Measurements from ENCODE around the gene GPD1.

The GPD1 gene

DNA sequence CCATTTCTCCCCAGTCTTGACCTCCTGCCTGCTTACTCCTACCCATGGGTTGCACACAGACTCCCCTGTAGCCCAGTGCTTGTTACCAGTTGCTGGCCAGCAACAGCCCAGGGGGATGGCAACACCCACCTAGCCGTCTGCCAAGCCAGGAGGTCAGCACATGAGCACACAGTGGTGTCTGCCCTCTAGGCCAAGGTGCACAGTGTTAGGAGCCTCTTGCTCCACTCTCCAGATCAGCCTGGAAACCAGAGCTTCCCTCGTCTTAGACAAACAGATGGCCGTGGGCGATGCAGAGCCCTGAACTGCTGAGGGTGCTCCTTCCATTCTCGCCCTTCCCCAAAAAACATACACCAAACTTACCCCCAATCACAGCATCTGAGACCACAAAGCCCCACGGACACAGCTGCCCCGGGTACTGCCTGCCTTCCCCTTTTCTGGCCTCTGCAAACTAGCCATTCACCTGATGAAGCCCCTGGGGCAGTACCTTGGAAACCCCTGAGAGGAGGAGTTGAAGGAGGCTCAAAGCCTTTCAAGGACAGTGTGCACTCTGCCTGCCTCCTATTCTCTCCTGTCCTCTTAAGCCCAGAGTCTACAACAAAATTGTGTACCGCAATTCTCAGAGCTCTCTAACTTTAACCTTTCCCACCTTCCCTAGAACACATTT, 1.0 kb upstream of the GPD1 start:
- DNase-seq: no peak

- DNase-seq: no peak
Measured at GRCh38 chr12:50103351-50103750, 457 bp upstream of the GPD1 start.

DNA sequence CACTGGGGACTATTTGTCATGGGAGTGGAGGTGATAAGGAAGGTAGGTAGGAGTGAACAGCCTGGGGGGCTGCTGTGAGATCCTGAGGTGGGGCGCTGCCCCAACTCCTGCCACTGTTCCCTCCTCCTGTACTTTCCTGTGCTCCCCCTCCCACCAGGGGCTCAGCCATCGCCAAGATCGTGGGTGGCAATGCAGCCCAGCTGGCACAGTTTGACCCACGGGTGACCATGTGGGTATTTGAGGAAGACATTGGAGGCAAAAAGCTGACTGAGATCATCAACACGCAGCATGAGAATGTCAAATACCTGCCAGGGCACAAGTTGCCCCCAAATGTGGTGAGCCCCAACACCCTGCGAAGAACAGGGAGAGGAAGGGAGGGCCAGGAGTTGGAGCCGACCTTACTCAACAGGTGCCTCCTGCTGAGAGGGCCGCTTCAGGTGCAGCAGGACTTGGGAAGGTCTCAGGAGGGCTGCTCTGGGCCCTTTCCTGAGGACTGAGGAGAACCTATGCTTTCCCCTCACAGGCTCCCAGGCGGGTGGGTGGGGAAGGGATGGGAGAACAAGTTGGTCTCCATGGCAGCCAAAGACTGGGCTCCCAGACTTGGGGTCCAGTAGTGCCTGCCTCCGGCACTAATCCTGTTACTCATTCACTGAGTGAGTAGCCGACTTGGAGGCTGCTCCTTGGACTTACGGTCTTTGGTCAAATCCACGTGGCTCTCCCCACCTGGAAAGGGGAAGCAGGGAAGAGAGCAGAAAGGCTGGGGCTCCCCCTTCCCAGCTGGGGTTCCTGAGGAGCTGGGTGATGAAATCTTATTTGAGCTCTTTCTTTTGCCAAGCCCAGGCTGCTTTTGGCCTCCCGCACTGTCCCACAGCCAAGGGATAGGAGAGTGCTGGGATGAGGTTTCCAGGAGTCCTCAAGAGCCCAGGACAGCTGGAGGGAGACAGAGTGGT, 884 bp downstream of the GPD1 start:
- no peak for DNase-seq

DNA sequence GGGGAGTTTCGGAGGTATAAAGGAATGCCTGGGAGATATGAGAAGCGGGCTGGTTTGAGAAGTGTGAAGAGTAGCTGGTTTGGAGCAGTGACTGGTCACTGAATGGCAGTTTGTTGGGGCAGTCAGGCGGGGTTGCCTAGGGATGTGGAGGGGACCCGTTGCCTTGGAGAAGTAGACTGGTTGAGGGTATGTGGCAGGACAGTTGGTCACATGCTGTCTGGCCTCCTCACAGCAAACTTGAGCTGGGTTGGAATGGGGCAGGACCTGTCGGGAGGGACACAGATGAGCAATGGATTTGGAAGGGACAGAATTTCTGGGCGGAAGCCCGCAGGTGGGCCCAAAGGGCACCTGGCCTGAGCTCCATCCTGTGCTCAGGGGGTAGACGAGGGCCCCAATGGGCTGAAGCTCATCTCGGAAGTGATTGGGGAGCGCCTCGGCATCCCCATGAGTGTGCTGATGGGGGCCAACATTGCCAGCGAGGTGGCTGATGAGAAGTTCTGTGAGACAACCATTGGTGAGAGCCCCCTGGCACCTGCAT, 2.2 kb downstream of the GPD1 start:
- no peak for DNase-seq

GRCh38 chr12:50106907-50107306, 3.1 kb downstream of the GPD1 start:
- no peak for DNase-seq

- DNase-seq: no peak
Measured at GRCh38 chr12:50107416-50108268, 3.8 kb downstream of the GPD1 start.

DNA sequence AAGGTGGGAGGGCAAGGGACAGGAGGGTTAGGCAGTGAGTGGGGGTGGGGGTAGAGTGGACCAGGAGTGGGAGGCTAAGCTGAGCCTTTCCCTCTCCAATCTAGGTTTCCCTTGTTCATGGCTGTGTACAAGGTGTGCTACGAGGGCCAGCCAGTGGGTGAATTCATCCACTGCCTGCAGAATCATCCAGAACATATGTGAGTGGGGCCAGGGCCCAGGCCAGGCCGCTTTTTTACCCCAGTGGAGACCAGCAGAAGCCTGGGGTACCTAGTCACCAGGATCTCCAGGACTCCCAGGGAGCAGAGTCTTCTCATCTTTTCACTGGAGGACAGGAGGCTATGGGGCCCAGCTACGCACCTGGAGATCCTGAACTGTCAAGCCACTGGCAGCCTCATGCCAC, 5.5 kb downstream of the GPD1 start:
- no peak for DNase-seq

DNA sequence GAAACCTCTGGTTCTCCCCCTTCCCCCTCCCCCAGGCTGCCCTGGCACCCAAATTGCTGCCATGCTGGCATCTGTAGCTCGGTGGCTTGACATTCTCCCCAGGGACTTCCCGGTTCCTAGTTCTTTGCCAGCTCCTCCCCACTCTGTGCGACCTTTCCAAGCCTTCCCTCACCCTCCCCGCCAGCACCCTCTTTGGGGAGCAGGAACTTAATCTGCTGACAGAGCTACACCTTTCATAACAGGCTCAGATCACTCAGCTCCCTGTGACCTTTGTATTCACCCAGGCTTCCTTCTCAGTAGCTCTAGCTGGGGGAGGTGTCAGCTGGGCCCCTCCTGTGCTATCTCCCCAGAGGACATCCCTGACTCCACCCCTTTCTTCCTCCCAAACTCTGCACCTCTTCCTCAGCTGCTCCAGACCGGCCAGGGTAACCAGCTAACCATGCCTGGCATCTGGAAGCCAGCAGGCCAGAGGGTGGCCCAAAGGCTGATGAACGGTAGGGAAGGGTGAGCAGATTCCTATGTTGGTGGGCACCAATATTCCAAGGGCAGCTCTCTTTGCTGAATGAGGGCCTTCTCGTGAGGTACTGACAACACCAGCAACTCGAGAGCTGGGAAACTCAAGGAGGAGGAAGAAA, 6.4 kb downstream of the GPD1 start:
- DNase-seq: no peak

- DNase-seq: no peak
Measured at GRCh38 chr12:50110762-50111351, 7.0 kb downstream of the GPD1 start.

- no peak for DNase-seq
Measured at GRCh38 chr12:50111395-50111692, 7.5 kb downstream of the GPD1 start.

GRCh38 chr12:50111693-50112455, 8.1 kb downstream of the GPD1 start, which contains the start of gene COX14:
COX14 (plus strand) TSS chr12:50112236; CDS start chr12:50120044, 7,808 bp downstream.
- peak; percentile 99 for DNase-seq

DNA sequence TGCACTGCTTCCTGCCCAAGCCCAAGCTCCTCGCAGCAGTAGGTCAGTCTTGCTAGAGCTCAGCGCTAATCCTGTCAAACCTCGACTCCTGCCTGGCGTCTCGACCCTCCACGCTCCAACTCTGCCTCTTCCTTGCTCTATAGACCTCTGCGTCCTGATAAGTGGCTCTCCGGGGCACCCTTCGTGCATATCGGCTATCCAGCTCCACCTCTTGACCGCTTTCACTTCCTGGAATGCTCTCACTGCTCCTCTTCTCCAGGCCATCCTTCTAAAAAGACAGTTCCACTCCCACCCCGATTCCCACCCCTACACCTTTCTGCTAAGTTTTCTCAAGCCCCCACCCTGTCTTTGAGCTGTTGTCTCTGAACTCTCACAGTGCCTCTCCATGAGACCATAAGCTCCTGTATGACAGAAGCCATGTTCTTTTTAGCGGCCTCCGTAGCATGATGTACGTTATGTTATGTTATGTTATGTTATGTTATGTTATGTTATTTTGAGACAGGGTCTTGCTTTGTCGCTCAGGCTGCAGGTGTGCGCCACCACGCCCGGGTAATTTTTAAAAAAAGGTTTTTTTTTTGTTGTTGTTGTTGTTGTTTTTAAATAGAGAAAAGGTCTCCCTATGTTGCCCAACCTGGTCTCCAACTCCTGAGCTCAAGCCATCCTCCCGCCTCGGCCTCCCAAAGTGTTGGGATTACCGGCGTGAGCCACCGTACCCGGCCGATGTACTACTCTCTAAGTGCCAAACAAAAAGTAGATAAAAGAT, 8.8 kb downstream of the GPD1 start:
- peak; percentile 24 for DNase-seq

DNA sequence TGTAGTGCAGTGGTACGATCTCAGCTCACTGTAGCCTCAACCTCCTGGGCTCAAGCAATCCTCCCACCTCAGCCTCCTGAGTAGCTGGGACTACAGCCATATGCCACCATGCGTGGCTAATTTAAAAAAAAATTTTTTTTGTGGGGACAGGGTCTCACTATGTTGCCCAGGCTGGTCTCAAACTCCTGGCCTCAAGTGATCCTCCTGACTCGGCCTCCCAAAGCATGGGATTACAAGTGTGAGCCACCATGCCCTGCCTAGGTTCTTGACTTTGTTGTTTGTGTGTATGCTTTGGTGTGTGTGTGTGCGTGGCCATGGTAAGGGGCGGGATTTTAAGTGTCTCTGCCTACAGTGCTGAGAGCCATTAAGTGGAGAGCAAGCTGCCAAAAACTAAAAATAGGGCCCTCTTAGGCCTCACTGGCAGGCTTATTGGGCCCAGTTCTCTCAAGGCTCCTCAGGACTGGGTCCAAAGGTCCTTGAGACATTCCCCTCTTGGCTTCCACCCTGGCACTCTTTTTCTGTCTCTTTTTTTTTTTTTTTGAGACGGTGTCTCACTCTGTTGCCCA, 13.3 kb downstream of the GPD1 start:
- no peak for DNase-seq

- DNase-seq: no peak
Measured at GRCh38 chr12:50119387-50119786, 15.6 kb downstream of the GPD1 start.

GRCh38 chr12:50120521-50120920, 16.7 kb downstream of the GPD1 start:
- no peak for DNase-seq

- no peak for DNase-seq
Measured at GRCh38 chr12:50120953-50121352, 17.1 kb downstream of the GPD1 start.

DNA sequence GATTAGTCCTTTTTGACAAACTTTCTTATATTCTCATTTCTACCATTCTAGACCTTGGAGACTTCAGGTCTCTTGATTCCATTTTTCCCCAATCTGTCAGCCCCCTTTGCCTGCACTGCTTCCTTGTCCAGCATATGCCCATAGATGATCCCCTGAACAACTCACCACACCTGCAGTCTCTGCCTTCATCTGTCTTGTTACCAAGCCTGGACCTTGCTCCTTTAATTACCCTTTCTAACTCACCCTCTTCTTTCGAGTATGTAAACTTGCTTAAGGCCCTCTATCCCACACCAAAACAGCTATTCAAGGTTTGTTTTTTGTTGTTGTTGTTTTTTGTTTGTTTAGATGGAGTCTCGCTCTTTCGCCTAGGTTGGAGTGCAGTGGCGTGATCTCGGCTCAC, 17.8 kb downstream of the GPD1 start:
- DNase-seq: no peak

GRCh38 chr12:50123203-50123602, 19.4 kb downstream of the GPD1 start:
- no peak for DNase-seq

DNA sequence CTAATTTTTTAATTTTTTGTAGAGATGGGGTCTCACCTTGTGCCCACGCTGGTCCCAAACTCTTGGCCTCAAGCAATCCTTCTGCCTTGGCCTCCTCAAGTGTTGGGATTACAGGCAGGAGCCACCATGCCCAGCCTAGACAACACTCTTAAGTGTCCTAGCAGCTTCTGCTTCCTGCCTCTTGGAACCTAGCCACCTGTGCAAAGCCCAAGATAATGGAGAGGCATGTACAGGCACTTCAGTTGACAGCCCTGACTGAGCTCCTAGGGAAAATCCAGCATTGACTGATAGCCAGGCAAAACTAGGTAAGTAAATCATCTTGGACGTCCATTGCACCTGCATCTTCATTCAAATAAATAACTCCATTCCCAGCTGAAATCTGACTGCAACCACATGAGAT, 23.7 kb downstream of the GPD1 start:
- no peak for DNase-seq

GRCh38 chr12:50129290-50129689, 25.5 kb downstream of the GPD1 start:
- no peak for DNase-seq
